Stimulated activated CD4-positive, alpha-beta T cell treated with anti-CD3 and anti-CD28 coated beads, Interleukin-4, amount 100 ng/mL, for 24 hours (primary cell): ENCODE data around the gene LIN9.
"Not testable (repeated sequence)": the region's sequence is repeated elsewhere in the genome, so short reads cannot be mapped to it uniquely, and the experiment has no call there.

Experiments used
- DNase-seq: peaks from one replicate; pipeline ENCODE4 v3.0.0-alpha.2; 2020

LIN9 gene

GRCh38 chr1:226308723-226309397 lies at the start of gene LIN9:
TSS of gene LIN9 (minus strand) at chr1:226309164. CDS start at chr1:226309139, 25 bp downstream.
- peak; percentile 93 for DNase-seq

- DNase-seq = no peak
Measured at GRCh38 chr1:226357416-226357815, 48.5 kb upstream of the LIN9 start.

- no peak for DNase-seq
Measured at GRCh38 chr1:226355669-226356551, 46.9 kb upstream of the LIN9 start.

GRCh38 chr1:226355016-226355415 lies 46.1 kb upstream of the LIN9 start:
- DNase-seq = no peak

- no peak for DNase-seq
Measured at GRCh38 chr1:226353698-226354525, 44.9 kb upstream of the LIN9 start.

GRCh38 chr1:226351709-226352108 lies 42.7 kb upstream of the LIN9 start:
- no peak for DNase-seq

GRCh38 chr1:226350519-226350865 lies 41.5 kb upstream of the LIN9 start:
- DNase-seq = no peak

GRCh38 chr1:226349801-226350518 lies 41.0 kb upstream of the LIN9 start:
- no peak for DNase-seq

- DNase-seq = no peak
Measured at GRCh38 chr1:226349081-226349480, 40.1 kb upstream of the LIN9 start.

- no peak for DNase-seq
Measured at GRCh38 chr1:226344441-226345259, 35.7 kb upstream of the LIN9 start.

- DNase-seq = no peak
Measured at GRCh38 chr1:226342656-226343055, 33.7 kb upstream of the LIN9 start.

GRCh38 chr1:226340111-226340510 lies 31.1 kb upstream of the LIN9 start:
- not testable (repeated sequence) for DNase-seq

- peak; percentile 25 for DNase-seq
Measured at GRCh38 chr1:226337276-226337875, 28.4 kb upstream of the LIN9 start.

- DNase-seq = no peak
Measured at GRCh38 chr1:226335661-226336060, 26.7 kb upstream of the LIN9 start.

- DNase-seq = no peak
Measured at GRCh38 chr1:226332947-226333346, 24.0 kb upstream of the LIN9 start.

- DNase-seq = no peak
Measured at GRCh38 chr1:226329237-226329636, 20.3 kb upstream of the LIN9 start.

GRCh38 chr1:226327761-226328162 lies 18.8 kb upstream of the LIN9 start:
- DNase-seq = no peak

GRCh38 chr1:226325178-226325577 lies 16.2 kb upstream of the LIN9 start:
- DNase-seq = no peak

GRCh38 chr1:226324479-226324878 lies 15.5 kb upstream of the LIN9 start:
- DNase-seq = no peak

- no peak for DNase-seq
Measured at GRCh38 chr1:226322986-226323385, 14.0 kb upstream of the LIN9 start.

GRCh38 chr1:226320930-226321329 lies 12.0 kb upstream of the LIN9 start:
- DNase-seq = no peak
